GM19025 (cell line): Measurements from ENCODE around the gene POLR1E.

Experiments used
- ATAC-seq: cut with Tn5 transposase; IDR thresholded peaks from one replicate; pipeline ENCODE4 v1.9.1; 2021; ENCODE audit warnings: mild to moderate bottlenecking, low read depth, moderate library complexity; ENCODE audit not compliant: unreplicated experiment

The POLR1E gene

GRCh38 chr9:37485389-37486255 lies at the start of gene POLR1E:
Gene POLR1E, plus strand, starts transcription at chr9:37485948. Its CDS starts 100 bp downstream, at chr9:37486048.
- ATAC-seq: peak; percentile 97

- ATAC-seq: no peak
Observed at GRCh38 chr9:37436540-37436939, 49.2 kb upstream of the POLR1E start.

- ATAC-seq: no peak
Observed at GRCh38 chr9:37437010-37437409, 48.7 kb upstream of the POLR1E start.

- no peak for ATAC-seq
Observed at GRCh38 chr9:37437621-37438020, 48.1 kb upstream of the POLR1E start.

GRCh38 chr9:37438359-37438758 lies 47.4 kb upstream of the POLR1E start:
- ATAC-seq: no peak

GRCh38 chr9:37441776-37442370 lies 43.9 kb upstream of the POLR1E start:
- no peak for ATAC-seq

GRCh38 chr9:37442556-37442955 lies 43.2 kb upstream of the POLR1E start:
- no peak for ATAC-seq

GRCh38 chr9:37443566-37443965 lies 42.2 kb upstream of the POLR1E start:
- ATAC-seq: no peak

GRCh38 chr9:37444890-37445289 lies 40.9 kb upstream of the POLR1E start:
- no peak for ATAC-seq

GRCh38 chr9:37445832-37446231 lies 39.9 kb upstream of the POLR1E start:
- ATAC-seq: no peak

- ATAC-seq: no peak
Observed at GRCh38 chr9:37446401-37446800, 39.3 kb upstream of the POLR1E start.

GRCh38 chr9:37447111-37447510 lies 38.6 kb upstream of the POLR1E start:
- ATAC-seq: no peak

GRCh38 chr9:37449862-37450632 lies 35.7 kb upstream of the POLR1E start:
- no peak for ATAC-seq

GRCh38 chr9:37451628-37452027 lies 34.1 kb upstream of the POLR1E start:
- ATAC-seq: no peak

GRCh38 chr9:37452611-37453010 lies 33.1 kb upstream of the POLR1E start:
- ATAC-seq: no peak

GRCh38 chr9:37453827-37454226 lies 31.9 kb upstream of the POLR1E start:
- ATAC-seq: no peak

- no peak for ATAC-seq
Observed at GRCh38 chr9:37454238-37454637, 31.5 kb upstream of the POLR1E start.

GRCh38 chr9:37455884-37456647 lies 29.7 kb upstream of the POLR1E start:
- ATAC-seq: no peak

- ATAC-seq: no peak
Observed at GRCh38 chr9:37456817-37457216, 28.9 kb upstream of the POLR1E start.

GRCh38 chr9:37464006-37464405 lies 21.7 kb upstream of the POLR1E start:
- ATAC-seq: no peak
